Epithelial cell of esophagus (primary cell): ENCODE measurements around the gene MAGEB6B.
"Not testable (repeated sequence)": the region's sequence is repeated elsewhere in the genome, so short reads cannot be mapped to it uniquely, and the experiment has no call there.

Experiments
- DNase-seq: peaks from one replicate; pipeline ENCODE4 v3.0.0; 2010; ENCODE audit warnings: low read depth
- H3K4me3 ChIP-seq: 2 replicates; pipeline ENCODE4 v1.5.1; 2011; ENCODE audit warnings: mild to moderate bottlenecking, low read length, control low read depth
- CTCF ChIP-seq: IDR thresholded peaks from 2 replicates; pipeline ENCODE4 v1.5.1; 2011; ENCODE audit warnings: low read depth, mild to moderate bottlenecking, low read length, control low read depth, inconsistent platforms; ENCODE audit not compliant: insufficient read depth; ENCODE audit errors: missing control alignments

The MAGEB6B gene

GRCh38 chrX:26160301-26160700 is at the start of gene MAGEB6B:
Gene MAGEB6B (plus strand): TSS chrX:26160601. CDS start chrX:26160601, 0 bp downstream.
- H3K4me3 ChIP-seq = no peak within 1 kb of the TSS
- no peak for TF ChIP-seq CTCF
- DNase-seq = no peak

- no peak for TF ChIP-seq CTCF
- no peak within 1 kb of the TSS for H3K4me3 ChIP-seq
- no peak for DNase-seq
These were observed 22.1 kb upstream of the MAGEB6B start, which contains the start of gene MAGEB18 for GRCh38 chrX:26138274-26138673. Gene MAGEB18 (plus strand): TSS chrX:26138343. CDS start chrX:26138986, 643 bp downstream.

- no peak for TF ChIP-seq CTCF
- peak; percentile 0 for DNase-seq
- no peak overlapping the region for H3K4me3 ChIP-seq
These were observed 14.4 kb upstream of the MAGEB6B start for GRCh38 chrX:26146024-26146423.

- no peak within 1 kb of the TSS for H3K4me3 ChIP-seq
- DNase-seq = no peak
- no peak for TF ChIP-seq CTCF
These were observed 31.8 kb downstream of the MAGEB6B start, which contains the start of gene MAGEB6 for GRCh38 chrX:26192204-26192603. Gene MAGEB6 (plus strand): TSS chrX:26192440. CDS start chrX:26193847, 1,407 bp downstream.

GRCh38 chrX:26203561-26203960 is 43.2 kb downstream of the MAGEB6B start:
- H3K4me3 ChIP-seq = no peak overlapping the region
- no peak for TF ChIP-seq CTCF
- DNase-seq = no peak

GRCh38 chrX:26204717-26205116 is 44.3 kb downstream of the MAGEB6B start:
- not testable (repeated sequence) for H3K4me3 ChIP-seq, DNase-seq

- H3K4me3 ChIP-seq = no peak overlapping the region
- TF ChIP-seq CTCF = no peak
- DNase-seq = no peak
These were observed 47.6 kb downstream of the MAGEB6B start for GRCh38 chrX:26208012-26208411.
